Fibroblast of pulmonary artery (primary cell): ENCODE data around the gene HERC2.
"Not testable (repeated sequence)": the region's sequence is repeated elsewhere in the genome, so short reads cannot be mapped to it uniquely, and the experiment has no call there.

Experiments used
- DNase-seq: peaks from one replicate; pipeline ENCODE4 v3.0.0-alpha.2; 2010; ENCODE audit warnings: low read depth
- H3K4me3 ChIP-seq: replicated peaks from 2 replicates; pipeline ENCODE4 v1.5.1; 2011; ENCODE audit warnings: low read depth, mild to moderate bottlenecking, control low read depth, low read length, moderate library complexity
- CTCF ChIP-seq: IDR thresholded peaks from 2 replicates; pipeline ENCODE4 v1.5.1; 2011; ENCODE audit warnings: mild to moderate bottlenecking, control low read depth, low read length, inconsistent platforms; ENCODE audit errors: missing control alignments

The HERC2 gene

GRCh38 chr15:28243399-28243798 lies 78.6 kb downstream of the HERC2 start:
- TF ChIP-seq CTCF, result no peak
- H3K4me3 ChIP-seq, result no peak overlapping the region
- no peak for DNase-seq

GRCh38 chr15:28238296-28238695 lies 83.7 kb downstream of the HERC2 start:
- DNase-seq, H3K4me3 ChIP-seq: not testable (repeated sequence)

- not testable (repeated sequence) for H3K4me3 ChIP-seq, DNase-seq
Observed at GRCh38 chr15:28231743-28232142, 90.2 kb downstream of the HERC2 start.

- H3K4me3 ChIP-seq, DNase-seq: not testable (repeated sequence)
Observed at GRCh38 chr15:28231336-28231735, 90.6 kb downstream of the HERC2 start.

- H3K4me3 ChIP-seq, DNase-seq: not testable (repeated sequence)
Observed at GRCh38 chr15:28228990-28229640, 92.9 kb downstream of the HERC2 start.

GRCh38 chr15:28228096-28228495 lies 93.9 kb downstream of the HERC2 start:
- H3K4me3 ChIP-seq, result no peak overlapping the region
- DNase-seq, result no peak

GRCh38 chr15:28227303-28227702 lies 94.7 kb downstream of the HERC2 start:
- peak; percentile 38 for TF ChIP-seq CTCF
- not testable (repeated sequence) for H3K4me3 ChIP-seq
- peak; percentile 36 for DNase-seq

More at GRCh38 chr15:28228096-28228495, 93.9 kb downstream of the HERC2 start:
- no peak for TF ChIP-seq CTCF

- H3K4me3 ChIP-seq, result not testable (repeated sequence)
Observed at GRCh38 chr15:28222612-28223011, 99.4 kb downstream of the HERC2 start.

GRCh38 chr15:28221696-28222095 lies 100.3 kb downstream of the HERC2 start:
- not testable (repeated sequence) for H3K4me3 ChIP-seq, DNase-seq

More at GRCh38 chr15:28222612-28223011, 99.4 kb downstream of the HERC2 start:
- DNase-seq, result not testable (repeated sequence)

- H3K4me3 ChIP-seq, result no peak overlapping the region
- DNase-seq, result no peak
- no peak for TF ChIP-seq CTCF
Observed at GRCh38 chr15:28219116-28219515, 102.9 kb downstream of the HERC2 start.

GRCh38 chr15:28216946-28217546 lies 104.9 kb downstream of the HERC2 start:
- not testable (repeated sequence) for DNase-seq, H3K4me3 ChIP-seq

GRCh38 chr15:28215521-28215920 lies 106.5 kb downstream of the HERC2 start:
- not testable (repeated sequence) for H3K4me3 ChIP-seq, DNase-seq

GRCh38 chr15:28214006-28214790 lies 107.8 kb downstream of the HERC2 start:
- not testable (repeated sequence) for H3K4me3 ChIP-seq, DNase-seq

- DNase-seq, H3K4me3 ChIP-seq: not testable (repeated sequence)
Observed at GRCh38 chr15:28213393-28213792, 108.6 kb downstream of the HERC2 start.
